Prostate gland (tissue), 2 donors: ENCODE measurements around the gene CIDEA.

Experiments
- CTCF ChIP-seq, 4 experiments: fragments of 200-600 bp in 2 of 4; fragments of 450-650 bp in 2 of 4; sonication (generic) in 2 of 4; IDR thresholded peaks; 1 replicate in 3 of 4; 2 replicates in 1 of 4; pipeline ENCODE4 v1.5.1; 2016 to 2019; ENCODE audit warnings: antibody characterized with exemption in 4 of 4, mild to moderate bottlenecking in 2 of 4, moderate library complexity in 2 of 4
- POLR2A ChIP-seq: fragments of 450-650 bp; IDR thresholded peaks from one replicate; pipeline ENCODE4 v1.6.1; 2016; ENCODE audit warnings: antibody characterized with exemption, mild to moderate bottlenecking
- POLR2AphosphoS5 ChIP-seq: sonication (generic); formaldehyde crosslinking; IDR thresholded peaks from one replicate; pipeline ENCODE4 v1.6.1; 2017; ENCODE audit warnings: antibody characterized with exemption

- TF ChIP-seq CTCF (IDR thresholded peaks at IDR 0.05) (no peak), POLR2A (no peak), POLR2AphosphoS5 (no peak)
Observed at GRCh38 chr18:12306752-12307700, 52.9 kb downstream of the CIDEA start.
